ENCODE results near the gene TMEM175.

TMEM175 gene

GRCh38 chr4:946517-947471, 14.5 kb downstream of the TMEM175 start:
- no peak for DNase-seq (ENCODE audit: low spot score)

DNA sequence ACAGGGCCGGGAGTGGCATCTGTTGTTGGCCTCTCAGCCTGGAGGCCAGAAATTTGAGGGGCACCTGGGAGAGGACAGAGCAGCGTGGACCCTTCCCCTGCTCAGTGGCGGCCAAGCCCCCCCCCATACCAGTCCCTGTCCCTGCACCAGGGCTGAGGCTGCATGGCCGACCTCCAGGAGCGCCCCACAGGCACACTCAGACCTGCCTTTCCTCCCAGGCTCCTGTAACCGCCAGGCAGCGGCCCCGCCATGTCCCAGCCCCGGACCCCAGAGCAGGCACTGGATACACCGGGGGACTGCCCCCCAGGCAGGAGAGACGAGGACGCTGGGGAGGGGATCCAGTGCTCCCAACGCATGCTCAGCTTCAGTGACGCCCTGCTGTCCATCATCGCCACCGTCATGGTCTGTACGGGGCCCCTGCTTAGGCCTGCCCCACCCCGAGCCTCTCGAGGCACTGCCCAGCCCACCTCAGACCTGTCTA, 15.3 kb downstream of the TMEM175 start:
- DNase-seq (ENCODE audit: low spot score): no peak

- DNase-seq (ENCODE audit: low spot score): no peak
These were observed 16.1 kb downstream of the TMEM175 start for GRCh38 chr4:948101-948935.

GRCh38 chr4:948936-949300, 16.7 kb downstream of the TMEM175 start:
- DNase-seq (ENCODE audit: low spot score): no peak

- no peak for DNase-seq (ENCODE audit: low spot score)
These were observed 17.4 kb downstream of the TMEM175 start for GRCh38 chr4:949656-950055.

- no peak for DNase-seq (ENCODE audit: low spot score)
These were observed 18.1 kb downstream of the TMEM175 start for GRCh38 chr4:950136-951020.

- DNase-seq (ENCODE audit: low spot score): no peak
These were observed 18.9 kb downstream of the TMEM175 start for GRCh38 chr4:951186-951585.

DNA sequence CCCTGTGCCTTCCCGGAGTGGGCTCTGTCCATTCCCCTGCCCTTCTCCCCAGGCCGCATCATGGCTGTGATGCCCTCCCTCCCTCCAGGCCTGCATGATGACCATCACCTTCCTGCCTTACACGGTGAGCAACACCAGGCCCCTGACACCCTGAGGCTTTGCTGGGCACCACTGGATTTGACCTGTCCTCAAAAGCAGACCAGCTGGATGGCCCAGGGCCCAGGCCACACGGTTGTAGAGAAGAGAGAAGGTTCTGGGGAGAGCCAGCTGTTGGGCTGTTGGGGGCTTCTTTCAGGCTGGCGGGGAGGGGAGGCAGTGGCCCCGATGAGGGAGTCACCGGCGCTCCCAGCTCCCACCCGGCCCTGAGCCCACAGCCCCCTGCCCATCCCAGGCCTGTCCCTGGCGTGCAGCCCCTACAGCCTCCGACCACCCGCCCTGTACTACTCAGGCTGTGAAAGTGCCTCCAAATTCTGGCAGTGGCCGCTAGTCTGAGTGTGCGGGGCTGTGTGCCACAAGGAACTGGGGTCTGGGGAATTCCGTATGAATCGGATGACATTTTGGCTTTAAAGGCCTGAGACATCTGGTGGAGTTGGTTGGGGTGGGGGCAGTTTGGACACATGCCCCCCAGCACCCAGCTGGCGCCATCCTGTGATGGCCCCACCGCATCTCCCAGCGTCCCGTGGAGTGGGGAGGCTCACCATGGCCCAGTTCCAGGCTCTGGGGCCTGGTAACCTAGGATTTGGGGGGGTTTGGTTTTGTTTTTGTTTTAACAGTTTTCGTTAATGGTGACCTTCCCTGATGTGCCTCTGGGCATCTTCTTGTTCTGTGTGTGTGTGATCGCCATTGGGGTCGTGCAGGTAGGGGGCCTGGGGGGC, 19.6 kb downstream of the TMEM175 start:
- no peak for DNase-seq (ENCODE audit: low spot score)

- DNase-seq (ENCODE audit: low spot score): no peak
These were observed 20.8 kb downstream of the TMEM175 start for GRCh38 chr4:952881-953573.

DNA sequence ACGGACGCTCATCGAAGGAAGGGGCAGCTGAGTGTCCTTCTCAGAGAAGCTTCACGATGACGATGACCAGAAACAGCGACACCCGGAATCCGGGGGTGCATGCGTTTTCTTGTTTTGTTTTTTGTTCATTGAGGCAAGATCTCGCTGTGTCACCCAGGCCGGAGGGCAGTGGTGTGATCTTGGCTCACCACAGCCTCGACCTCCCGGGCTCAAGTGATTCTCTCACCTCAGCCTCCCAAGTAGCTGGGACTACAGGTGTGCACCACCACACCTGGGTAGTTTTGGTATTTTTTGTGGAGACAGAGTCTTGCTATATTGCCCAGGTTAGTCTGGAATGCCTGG, 21.3 kb downstream of the TMEM175 start:
- DNase-seq (ENCODE audit: low spot score): no peak

DNA sequence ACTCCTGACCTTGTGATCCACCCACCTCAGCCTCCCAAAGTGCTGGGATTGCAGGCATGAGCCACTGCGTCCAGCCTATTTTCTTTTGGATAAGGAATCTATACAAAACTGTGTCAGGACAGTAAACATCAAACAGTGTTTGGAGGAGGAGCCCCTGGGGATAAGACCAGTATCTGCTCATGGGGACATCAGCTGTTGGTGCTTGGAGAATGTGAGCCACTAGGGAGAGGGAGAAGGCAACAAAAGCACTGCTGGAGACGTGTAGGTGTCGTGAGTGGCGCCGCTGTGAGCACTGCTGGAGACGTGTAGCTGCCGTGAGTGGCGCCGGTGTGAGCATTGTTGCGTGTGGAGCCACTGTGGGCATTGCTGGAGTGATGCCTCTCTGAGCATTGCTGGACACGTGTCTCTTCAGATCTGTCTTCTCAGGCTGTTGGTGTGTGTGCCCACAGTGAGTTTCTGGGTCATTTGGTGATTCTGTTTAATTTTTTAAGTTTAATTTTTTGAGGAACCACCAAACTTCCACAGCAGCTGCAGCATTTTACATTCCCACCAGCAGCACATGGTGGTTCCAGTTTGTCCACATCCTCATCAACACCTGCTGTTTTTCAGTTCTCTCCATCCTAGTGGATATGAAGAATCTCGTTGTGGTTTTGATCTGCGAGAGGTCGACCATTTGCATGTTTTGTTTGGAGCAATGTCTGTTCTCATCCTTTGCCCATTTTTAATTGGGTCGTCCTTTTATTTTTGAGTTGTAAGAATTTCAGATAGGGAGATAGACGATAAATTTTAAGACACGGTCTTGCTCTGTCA, 22.2 kb downstream of the TMEM175 start:
- no peak for DNase-seq (ENCODE audit: low spot score)

DNA sequence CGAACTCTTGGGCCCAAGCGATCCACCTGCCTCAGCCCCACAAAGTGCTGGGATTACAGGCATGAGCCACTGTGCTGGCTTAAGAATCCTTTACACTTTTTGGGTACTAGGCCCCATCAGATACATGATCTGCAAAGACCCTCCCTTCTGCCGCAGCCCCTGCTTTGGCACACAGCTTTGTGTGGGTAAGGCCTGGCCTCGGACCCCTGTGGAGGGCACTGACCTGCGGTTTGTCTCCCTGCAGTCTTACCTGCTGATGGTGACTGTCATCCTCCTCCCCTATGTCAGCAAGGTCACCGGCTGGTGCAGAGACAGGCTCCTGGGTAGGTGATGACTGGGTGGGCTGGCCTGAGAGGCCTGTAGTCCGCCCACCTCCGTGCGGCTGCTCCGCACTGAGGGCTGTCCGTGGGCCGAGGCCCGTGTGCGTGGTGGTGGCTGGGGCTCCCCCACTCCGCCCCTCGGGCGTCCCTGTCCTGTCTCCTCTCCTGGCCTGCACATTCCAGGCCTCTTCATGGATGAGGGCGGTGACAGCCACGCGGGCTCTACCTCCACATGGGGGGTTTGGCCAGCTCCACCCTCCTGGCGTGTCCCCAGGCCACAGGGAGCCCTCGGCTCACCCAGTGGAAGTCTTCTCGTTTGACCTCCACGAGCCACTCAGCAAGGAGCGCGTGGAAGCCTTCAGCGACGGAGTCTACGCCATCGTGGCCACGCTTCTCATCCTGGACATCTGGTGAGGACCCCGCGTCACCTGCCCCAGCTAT, 23.1 kb downstream of the TMEM175 start:
- DNase-seq (ENCODE audit: low spot score): no peak

DNA sequence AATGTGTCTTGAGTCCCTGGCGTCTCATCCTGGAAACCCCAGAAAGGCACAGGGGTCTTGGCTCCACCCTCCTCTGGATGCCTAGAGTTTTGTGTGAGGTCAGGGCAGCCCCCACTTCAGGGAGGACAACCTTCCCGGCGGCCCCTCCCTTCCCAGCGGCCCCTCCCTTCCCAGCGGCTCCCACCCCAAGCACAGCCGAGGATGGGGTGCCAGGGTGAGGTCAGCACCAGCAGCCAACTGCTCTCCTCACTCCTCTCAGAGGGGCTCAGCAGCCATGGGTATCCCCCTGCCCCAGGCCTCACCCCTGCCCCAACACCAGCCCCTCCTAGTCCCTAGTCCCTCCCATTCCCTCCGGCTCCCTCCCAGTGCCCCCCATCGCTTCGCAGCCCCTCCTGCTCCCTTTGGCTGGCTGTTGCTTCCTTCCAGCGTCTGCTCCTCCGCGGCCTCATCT, 23.7 kb downstream of the TMEM175 start:
- DNase-seq (ENCODE audit: low spot score): no peak

GRCh38 chr4:956531-957230, 24.4 kb downstream of the TMEM175 start:
- no peak for DNase-seq (ENCODE audit: low spot score)

DNA sequence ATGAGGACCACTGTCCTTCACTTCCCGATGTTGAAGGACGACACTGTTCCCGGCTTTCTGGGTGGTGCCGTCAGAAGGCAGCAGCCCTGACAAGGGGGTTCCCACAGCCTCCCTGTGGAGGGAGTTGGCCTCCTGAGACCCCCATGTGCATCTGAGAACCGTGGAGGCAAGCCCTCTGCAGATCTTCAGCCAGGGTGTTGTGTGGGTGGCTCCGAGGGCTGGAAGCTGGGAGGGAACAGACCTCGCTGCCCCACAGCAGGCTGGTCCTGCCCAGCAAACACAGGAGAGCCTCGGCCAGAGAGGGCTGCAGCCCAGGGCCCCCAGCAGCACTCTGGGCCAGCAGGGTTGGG, 24.9 kb downstream of the TMEM175 start:
- no peak for DNase-seq (ENCODE audit: low spot score)

DNA sequence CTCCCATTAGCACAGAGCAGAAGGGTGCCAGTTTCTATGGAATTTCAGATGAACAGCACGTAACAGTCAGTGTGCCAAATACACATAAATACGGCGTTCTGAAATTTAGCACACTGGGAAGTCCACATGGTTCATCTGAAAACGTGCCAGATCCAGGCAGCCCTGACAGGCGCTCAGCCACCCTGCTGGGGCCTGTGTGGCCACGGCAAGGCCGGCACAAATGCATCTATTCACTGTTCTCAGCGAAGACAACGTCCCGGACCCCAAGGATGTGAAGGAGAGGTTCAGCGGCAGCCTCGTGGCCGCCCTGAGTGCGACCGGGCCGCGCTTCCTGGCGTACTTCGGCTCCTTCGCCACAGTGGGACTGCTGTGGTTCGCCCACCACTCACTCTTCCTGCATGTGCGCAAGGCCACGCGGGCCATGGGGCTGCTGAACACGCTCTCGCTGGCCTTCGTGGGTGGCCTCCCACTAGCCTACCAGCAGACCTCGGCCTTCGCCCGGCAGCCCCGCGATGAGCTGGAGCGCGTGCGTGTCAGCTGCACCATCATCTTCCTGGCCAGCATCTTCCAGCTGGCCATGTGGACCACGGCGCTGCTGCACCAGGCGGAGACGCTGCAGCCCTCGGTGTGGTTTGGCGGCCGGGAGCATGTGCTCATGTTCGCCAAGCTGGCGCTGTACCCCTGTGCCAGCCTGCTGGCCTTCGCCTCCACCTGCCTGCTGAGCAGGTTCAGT, 25.5 kb downstream of the TMEM175 start:
- DNase-seq (ENCODE audit: low spot score): no peak

DNA sequence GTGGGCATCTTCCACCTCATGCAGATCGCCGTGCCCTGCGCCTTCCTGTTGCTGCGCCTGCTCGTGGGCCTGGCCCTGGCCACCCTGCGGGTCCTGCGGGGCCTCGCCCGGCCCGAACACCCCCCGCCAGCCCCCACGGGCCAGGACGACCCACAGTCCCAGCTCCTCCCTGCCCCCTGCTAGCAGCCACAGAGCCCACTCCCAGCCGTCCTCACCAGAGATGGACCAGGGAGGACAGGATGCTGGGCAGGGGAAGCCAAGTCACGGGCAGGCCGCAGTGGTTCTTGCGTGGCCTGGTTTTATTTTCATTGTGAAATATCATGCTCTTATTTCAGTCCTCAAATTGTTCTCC, 26.0 kb downstream of the TMEM175 start:
- DNase-seq (ENCODE audit: low spot score): no peak
